NCI-H2227 treated with DMSO at 0.1 percent for 48 hours (cell line): ENCODE data around the gene SLIT1.

Experiments
- DNase-seq: peaks from one replicate; lab custom pipeline; 2025; lab: John Stamatoyannopoulos, UW

SLIT1 gene

DNA sequence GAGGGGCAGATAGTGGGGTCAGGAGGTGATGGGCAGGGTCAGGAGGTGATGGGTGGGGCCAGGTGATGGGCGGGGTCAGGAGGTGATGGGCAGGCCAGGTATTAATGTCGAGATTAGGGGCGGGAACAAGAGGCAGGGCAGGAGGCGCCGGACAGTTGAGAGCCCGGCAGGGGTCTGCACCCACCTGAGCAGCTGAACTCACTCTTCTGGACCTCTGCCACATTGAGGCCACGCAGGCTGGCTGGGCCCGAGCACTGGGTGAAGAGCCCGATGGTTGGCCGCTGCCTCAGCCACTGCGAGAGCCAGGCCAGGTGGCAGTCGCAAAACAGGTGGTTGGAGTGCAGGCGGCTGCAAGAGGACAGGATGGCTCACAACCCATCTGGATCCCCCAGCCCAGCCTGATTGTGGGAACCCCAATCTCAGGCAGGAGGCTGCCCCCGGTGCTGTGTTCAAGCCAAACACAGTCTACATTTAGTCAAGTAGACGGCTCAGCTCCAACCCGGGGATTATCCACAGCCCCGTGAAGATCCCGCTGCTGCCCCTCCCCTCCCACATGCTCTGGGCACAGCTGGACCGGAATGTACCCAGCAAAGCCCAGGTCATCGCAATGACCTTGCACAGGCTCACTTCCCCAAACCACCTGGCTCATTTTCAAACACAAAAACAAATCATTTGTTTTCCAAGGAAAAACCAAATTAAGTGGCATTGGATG is 122.3 kb downstream of the SLIT1 start:
- no peak for DNase-seq

DNA sequence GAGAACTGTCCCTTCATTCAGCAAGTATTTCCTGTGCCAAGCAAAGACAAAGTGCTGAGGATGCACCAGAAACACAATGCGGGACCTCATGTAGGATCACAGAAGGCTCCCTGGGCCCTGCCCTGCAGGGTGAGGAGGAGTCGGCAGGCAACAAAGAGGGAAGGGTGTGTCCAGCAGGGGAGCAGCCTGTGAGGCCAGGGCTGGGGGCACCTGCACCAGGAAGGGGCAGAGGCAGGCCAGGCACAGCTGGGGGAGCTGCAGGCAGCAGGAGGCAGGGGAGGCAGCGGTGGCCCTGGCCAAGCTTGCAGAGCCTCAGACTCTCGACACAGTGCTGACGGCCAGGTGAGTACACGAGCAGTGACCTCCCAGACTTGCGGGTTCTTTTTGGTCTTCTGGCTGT is 123.3 kb downstream of the SLIT1 start:
- no peak for DNase-seq

DNA sequence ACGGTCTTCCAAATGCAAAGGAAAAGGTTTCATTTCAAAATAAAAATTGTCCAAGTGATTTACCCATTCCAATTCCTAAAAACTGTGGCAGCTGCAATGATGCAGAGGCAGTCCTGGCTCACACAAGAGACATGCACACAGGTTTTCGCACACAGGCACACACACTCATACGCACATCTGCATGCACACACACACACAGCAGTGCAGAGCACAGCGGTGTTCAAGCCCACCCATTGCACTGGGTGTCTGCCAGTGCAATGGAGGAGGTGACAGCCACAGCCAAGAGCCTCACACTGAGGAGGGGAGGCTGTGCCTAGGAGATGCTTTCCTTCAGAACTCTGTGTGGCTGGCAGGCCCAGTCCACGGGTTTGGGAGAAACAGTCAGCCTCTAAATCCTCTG is 123.7 kb downstream of the SLIT1 start:
- no peak for DNase-seq

DNA sequence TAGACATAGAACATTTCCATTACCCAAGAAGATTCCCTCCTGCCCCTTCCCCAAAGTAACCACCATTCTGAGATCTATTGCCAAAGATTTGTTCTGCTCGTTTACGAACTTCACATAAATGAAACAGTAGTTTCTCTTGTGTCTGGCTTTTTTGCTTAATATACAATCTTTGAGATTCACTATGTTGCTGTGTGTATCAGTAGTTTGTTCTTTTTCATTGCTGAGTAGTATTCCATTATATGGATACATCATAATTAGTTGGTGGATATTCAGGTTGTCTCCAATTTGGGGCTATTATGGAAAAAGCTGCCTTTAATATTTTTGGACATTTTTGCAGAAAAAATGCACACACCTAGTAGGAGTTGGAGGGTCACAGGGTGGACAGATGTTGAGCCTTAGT is 124.3 kb downstream of the SLIT1 start:
- no peak for DNase-seq

DNA sequence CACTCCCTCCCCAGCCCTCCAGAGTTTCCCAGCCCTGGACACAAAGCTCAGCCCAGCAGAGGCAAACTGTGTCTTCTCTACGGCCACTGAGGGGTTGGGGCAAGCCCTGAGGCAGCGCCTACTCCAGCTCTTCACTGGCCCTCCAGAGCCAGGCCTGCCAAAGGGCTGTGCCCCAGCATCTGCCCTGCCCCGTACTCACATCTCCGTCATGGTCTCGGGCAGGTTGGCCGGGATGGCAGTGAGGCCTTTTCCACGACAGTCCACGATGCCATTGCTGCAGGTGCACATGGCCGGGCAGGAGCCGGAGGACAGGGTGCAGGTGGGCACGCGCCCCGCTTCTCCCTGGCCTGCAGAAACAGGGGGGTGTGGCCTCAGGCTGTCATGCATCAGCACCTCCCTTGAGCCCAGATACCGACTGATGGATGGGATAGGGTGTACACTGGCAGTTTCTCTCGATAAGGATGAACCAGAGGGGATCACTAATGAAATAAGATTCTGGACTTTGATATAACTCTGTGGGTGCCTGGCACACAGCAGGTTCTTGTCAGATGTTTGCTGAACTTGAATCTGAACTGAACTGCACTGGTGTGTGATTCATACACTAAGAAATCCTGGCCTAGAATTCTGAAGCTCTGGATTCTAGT is 125.2 kb downstream of the SLIT1 start:
- no peak for DNase-seq

DNA sequence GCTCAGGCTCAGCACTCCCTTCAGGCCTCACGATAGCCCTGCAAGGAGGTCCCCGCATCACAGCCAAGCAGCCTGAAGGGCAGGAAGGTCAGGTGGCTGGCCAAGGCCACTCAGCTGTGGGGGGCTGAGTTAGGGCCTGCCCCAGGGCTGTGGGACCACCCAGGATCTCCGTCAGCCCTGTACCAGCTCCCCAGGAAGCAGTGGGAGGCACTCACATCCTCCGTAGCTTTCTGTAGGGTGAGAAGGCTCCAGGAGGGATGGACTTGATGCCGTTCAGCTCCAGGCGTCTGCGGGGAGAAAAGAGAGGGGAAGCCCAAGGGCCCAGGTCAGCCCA is 125.9 kb downstream of the SLIT1 start:
- no peak for DNase-seq

DNA sequence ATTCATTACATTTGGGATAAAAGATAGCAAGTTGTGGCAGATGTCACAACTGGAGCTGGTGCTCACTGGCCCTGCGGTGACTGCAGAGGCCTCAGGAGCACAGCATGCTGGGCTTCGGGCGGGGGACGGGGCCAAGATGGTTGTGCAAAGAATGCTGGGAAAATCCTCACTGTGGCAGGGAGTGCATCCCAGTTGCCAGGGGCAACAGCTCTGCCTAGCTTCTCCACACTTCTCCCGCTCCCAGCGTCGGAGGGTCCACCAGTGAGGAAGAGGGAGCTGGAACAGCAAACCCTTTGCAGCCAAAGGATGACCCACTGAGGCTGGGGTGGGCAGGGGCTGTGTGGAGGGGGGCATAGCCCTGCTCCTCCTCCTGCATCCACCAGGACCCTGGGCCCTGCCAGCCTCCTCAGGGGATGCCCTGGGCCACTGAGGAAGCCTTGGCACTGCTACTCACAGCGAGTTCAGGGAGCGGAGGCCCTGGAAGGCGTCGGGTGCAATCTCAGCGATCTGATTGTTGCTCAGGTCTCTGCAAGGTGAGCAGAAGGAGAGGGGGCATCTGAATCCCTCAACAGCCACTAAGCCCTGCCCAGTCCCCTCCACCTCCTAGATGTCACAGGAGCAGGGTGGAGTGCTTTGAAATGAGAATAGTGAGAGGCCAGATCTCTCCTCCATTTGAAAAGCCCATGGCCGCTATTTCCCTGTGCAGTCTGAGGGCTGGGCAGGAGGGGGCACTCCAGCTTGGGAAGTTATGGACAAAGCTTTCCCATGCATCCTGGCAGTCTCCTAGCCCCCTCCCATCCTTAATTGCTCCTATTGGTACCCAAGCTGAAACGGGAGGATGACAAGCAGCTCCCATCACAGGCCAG is 126.5 kb downstream of the SLIT1 start:
- no peak for DNase-seq

DNA sequence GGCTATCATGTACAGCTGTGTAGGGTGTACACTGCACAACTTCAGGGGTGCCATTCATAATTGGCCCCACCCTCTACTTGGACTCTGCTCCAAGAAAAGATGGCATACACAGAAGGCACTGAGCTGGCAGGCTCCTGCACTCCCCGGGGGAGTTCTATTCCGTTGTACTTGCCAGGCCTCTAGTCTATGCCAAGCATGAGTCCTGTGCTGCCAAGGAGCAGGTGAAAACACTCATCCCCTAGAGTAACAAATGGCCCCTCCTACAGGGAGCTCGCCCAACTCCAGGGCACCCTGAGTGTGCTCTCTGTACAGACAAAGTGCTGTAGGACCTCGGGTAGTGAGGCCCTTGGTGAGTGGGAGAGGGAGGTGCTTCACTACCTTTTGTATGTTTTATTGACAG is 127.2 kb downstream of the SLIT1 start:
- no peak for DNase-seq

DNA sequence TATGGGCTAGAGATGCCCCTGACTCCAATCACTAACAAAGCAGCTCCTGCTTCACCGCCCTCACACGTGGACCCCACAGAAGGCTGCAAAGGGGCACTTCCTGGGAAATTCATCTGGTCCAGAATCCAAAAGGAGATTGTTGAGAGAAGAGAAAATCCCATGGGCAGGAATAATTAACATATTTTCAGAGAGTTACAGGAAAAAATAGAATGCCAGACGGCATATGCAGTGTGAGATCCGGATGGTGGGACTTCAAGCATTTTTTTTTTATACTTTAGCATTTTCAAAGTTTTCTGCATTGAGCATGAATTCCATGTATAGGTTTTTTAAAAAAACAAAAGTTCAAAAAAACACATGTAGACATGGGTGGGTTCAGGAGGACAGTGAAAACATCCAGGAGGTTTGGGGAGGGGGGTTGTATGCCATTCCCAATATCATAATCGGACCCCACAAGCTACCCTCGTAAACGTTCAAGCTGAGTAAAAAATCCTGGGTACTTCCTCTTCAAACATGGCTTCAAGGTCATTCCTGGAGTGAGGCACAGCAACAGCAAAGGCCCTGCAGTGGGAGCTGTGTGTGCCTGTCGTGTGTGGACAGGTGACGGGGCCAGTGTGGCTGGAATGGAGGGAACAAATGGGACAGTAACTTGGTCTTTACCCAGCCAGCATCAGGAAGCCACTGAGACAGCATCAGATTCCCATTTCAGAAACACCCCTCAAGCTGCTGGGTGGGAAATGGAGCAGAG is 128.1 kb downstream of the SLIT1 start:
- DNase-seq = no peak

DNA sequence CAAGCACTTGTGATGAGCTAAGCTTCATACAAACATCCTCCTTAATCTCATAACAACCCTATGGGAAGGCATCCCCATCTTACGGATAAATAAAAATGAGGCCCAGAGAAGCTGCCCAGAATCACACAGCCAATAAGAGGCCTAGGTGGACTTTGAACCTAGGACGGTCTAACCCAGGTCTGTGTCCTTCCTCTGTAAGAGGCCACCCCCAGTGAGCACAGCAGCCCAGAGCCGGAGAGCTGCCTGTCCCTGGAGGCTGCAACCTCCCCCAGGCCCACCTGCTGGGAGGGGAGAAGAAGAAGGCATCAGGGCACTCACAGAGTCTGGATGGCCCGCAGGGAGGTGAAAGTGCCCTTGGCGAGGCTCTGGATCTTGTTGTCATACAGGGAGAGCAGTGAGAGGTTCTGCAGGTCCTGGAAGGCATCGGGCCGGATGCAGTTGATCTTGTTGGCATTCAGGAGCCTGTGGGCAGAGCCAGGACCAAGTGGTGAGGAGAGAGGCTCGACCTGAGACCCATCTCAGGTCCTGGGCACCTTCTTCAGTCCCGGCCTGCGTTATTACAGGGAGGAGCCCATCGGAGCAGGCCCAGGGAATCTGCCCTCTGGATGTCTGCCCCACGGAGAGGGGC is 129.6 kb downstream of the SLIT1 start:
- DNase-seq = no peak

DNA sequence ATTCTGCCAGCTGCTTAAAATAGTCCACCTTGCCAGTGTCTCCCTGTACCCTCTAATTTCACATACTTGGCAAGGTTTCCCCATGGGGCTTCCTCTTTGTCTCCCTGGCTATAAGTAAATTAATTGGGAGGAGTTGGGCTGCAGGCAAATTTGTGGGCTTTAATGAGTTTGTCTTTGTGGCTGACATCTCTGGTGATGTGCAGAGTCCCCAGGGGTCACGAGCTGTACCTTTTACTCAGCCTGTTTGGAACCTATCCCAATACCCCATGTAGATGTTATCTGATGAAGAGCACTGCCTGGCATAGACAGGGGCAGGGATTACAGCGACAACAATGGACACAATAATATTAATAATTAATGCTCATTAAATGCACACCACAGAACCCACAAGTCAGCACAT is 132.5 kb downstream of the SLIT1 start:
- DNase-seq = peak; percentile 20

DNA sequence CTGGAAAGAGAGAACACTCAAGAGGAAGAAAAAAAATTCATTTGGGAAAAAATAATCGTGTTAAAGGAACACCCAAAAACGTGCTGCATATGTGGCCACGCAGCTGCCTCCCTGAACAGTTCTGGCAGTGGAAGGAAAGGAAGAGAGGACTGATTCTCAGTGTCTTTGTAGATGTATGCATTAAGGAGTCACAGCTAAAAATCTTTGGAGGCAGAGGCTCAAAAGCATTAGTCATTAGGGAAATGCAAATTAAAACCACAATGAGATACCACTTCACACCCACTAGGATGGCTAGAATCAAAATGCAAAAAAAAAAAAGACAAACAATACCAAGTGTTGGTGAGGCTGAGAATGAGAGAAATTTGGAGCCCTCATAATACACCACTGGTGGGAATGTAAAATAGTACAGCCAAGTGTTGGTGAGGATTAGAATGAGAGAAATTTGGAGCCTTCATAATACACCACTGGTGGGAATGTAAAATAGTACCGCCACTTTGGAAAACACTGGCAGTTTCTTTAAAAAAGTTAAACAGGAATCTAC is 134.7 kb downstream of the SLIT1 start:
- no peak for DNase-seq

DNA sequence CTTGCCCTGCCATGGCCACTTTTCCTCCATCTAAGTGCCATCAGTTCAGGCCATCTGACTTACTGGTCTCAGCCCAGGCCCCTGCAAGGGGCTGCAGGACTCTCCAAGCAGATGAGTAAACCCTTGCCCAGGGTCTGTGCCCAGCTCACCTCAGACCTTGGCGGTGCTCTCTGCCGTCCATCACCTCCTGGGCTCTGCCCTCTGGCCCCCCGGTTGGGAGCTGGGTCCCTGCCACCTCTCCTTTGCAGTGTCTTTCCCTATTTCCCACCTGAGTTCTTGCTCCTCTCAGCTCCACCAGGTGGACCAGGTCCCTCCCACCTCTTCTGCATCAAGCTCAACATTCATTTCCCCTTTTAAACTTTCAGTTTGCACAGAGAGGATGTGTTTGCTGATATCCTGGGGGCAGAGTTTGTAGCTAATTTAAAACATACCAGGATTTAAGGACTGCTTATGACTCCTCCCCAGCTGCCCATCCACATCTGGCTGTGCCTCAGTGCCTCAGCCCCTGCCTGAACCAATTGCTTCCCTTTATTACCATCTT is 135.5 kb downstream of the SLIT1 start:
- no peak for DNase-seq

DNA sequence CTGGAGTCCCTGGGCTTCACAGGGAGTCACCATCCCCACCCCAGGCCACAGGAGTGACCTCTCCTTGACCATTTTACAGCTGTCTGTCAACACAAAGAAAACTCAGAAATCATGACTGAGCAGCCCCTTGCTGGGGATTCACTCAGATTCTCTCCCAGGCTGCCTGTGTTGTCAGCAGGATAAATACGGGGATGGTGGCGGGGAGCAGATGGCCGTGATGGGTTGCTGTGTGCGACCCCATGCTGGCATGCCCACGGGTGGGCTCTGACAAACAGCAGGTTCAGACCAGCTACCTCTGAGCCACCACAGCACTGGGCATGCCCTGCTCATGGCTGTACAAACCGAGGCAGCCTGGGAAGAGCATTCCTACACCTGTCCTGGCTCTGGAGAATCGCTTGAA is 136.1 kb downstream of the SLIT1 start:
- no peak for DNase-seq

DNA sequence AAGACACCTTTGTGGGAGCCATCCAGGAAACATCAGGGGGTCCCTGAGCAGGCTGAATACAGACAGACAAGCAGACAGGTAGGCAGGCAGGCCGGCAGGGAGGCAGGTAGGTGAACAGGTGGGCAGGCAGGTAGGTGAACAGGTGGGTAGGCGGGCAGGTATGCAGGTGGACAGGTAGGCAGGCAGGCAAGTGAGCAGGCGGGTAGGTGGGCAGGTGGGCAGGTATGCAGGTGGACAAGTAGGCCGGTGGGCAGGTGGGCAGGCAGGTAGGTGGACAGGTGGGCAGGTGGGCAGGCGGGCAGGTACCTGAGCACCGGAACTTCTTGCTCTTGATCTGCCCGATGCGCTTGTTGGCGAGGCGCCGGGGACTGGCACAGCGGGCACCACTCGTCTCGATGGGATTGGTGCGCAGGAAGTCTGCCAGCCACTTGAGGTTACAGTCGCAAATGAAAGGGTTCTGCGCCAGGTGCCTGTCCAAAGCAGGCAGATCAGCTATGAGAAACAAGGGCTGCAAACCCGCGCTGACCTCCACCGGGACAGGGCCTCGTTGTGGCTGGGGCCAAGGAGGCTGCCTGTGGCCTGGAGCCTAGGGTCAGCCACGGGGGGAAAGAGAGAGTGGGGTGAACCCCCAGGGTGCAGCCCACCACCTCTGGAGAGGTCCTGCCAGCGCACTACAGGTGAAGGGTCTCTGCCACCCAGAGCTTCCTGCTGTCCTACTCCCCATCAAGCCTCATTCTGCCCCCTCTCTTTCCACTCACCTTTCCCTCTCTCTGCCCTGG is 136.9 kb downstream of the SLIT1 start:
- no peak for DNase-seq

DNA sequence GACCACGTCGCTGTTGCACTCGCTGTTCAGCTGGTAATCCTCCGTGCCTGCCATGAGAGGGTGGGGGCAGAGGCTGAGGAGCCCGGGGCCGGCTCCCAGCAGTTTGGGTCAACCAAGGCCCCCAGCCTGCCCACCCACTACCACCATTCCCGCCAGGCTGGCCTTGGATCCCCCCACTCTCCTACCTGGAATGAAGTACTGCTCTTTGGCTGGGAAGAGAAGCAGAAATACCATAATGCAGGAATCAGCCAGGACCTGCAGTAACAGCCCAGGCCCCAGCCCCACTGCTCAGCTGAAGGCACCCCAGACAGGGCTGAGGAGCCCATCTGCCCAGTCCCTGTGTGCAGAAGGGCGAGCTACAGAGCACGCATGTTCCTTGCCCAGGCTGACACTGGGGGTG is 138.0 kb downstream of the SLIT1 start:
- DNase-seq = no peak

DNA sequence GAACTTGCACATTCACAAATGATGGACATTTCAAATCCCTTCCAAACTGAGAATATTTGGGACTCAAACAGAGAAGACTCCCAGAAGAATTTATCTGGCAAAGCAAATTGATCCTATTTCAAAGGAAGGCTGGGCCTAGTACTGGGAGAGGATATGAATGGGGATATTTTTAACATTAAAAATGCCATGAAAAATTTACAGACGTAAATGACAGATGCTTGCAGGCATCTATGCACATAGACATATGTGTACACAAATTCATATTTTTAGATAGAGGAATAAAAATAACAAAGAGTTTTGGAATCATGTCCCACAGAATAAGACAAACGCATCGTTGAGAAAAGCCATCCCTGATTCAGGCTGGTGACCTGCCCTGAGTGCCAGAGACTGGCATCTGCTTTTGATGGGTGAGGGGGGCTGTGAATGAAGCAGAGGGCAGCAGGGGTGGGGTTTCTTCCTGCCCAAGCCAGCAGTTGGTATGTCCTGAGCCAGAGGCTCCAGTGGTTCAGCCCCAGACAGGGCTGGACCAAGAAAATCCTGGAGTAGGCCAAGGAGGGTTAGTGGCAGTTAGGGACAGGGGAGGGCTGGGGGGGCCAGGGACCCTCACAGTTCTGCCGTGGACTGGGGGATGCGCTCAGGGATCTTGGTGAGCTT is 138.5 kb downstream of the SLIT1 start:
- no peak for DNase-seq

DNA sequence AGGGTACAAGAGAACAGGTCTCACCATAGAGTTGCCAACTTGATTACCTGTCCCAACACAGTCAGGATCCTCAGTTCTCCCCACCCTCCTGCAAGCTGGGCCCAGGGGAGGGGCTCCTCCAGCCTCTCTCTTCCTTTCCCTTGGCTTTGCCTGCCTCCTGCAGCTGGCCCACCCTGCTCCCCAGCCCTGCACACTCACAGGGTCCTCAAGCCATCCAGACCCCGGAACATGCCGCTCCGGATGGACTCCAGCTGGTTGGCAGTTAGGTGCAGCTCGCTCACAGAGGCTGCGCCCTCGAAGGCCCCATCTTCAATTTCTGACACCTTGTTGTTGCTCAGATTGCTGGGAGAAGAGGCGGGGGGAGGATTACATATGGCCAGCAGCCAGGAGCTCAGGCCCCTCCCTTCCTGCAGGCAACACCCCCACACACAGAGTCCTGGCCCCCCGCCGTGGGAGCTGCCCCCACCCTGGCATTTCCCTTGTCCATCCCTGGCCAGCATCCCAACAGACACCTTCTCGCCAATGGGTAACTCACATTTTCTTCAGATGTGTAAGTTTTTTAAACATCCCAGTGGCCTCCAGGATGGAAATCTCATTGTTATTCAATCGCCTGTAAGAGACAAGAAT is 139.2 kb downstream of the SLIT1 start:
- DNase-seq = no peak

DNA sequence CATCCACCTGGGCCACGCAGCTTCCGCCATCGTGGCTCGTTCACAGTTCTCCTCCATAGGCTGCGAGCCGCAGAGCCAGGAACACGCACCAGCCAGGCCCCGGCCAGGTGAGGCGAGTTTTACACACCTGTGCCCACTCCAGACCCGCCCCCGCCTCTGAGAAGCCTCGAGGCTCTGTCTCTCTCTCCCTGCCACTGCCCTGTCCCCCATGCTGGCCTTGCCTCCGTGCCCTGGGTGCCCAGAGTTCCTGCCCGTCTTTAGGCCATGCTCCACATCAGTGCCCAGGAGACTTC is 142.2 kb downstream of the SLIT1 start:
- no peak for DNase-seq
